MM.1S (cell line): ENCODE measurements around the gene NFYB.

Experiments used
- DNase-seq: peaks from one replicate; pipeline ENCODE4 v3.0.0-alpha.2; 2015
- H2AFZ ChIP-seq: fragments of 300-600 bp; sonication (generic); 2 replicates; pipeline ENCODE4 v1.6.0; 2016; ENCODE audit warnings: antibody characterized with exemption, low read length
- H3F3A ChIP-seq: fragments of 300-600 bp; sonication (generic); 2 replicates; pipeline ENCODE4 v1.6.1; 2016; ENCODE audit warnings: mild to moderate bottlenecking, antibody characterized with exemption, low read length, moderate library complexity, mixed read lengths; ENCODE audit not compliant: insufficient read depth
- H3K27ac ChIP-seq: fragments of 300-600 bp; sonication (generic); 2 replicates; pipeline ENCODE4 v1.5.1; 2016; ENCODE audit warnings: mild to moderate bottlenecking, low read length
- H3K27me3 ChIP-seq: fragments of 300-600 bp; sonication (generic); replicated peaks from 2 replicates; pipeline ENCODE4 v1.6.0; 2016; ENCODE audit warnings: low read length; ENCODE audit not compliant: insufficient read depth
- H3K36me3 ChIP-seq: fragments of 300-600 bp; sonication (generic); replicated peaks from 2 replicates; pipeline ENCODE4 v1.6.1; 2016; ENCODE audit warnings: mild to moderate bottlenecking, low read length, mixed read lengths; ENCODE audit not compliant: insufficient read depth
- H3K4me1 ChIP-seq: fragments of 300-600 bp; sonication (generic); 2 replicates; pipeline ENCODE4 v1.6.1; 2016; ENCODE audit warnings: low read length, mixed read lengths
- H3K4me2 ChIP-seq: fragments of 300-600 bp; sonication (generic); 2 replicates; pipeline ENCODE4 v1.6.0; 2016; ENCODE audit warnings: low read depth, low read length
- H3K4me3 ChIP-seq: fragments of 300-600 bp; sonication (generic); 2 replicates; pipeline ENCODE4 v1.5.1; 2016; ENCODE audit warnings: low read length, mixed read lengths
- H3K79me2 ChIP-seq: fragments of 300-600 bp; sonication (generic); 2 replicates; pipeline ENCODE4 v1.6.1; 2016; ENCODE audit warnings: mixed run types, low read length, mixed read lengths
- H3K9ac ChIP-seq: fragments of 300-600 bp; sonication (generic); 2 replicates; pipeline ENCODE4 v1.6.1; 2016; ENCODE audit warnings: low read length, mixed read lengths
- H3K9me2 ChIP-seq: fragments of 300-600 bp; sonication (generic); replicated peaks from 2 replicates; pipeline ENCODE4 v1.6.1; 2016; ENCODE audit warnings: mild to moderate bottlenecking, low read length, mixed read lengths; ENCODE audit not compliant: insufficient read depth
- H3K9me3 ChIP-seq: fragments of 300-600 bp; sonication (generic); replicated peaks from 2 replicates; pipeline ENCODE4 v1.6.1; 2016; ENCODE audit warnings: mild to moderate bottlenecking, low read length, mixed read lengths; ENCODE audit not compliant: insufficient read depth
- H4K20me1 ChIP-seq: fragments of 300-600 bp; sonication (generic); 2 replicates; pipeline ENCODE4 v1.6.1; 2016; ENCODE audit warnings: mild to moderate bottlenecking, low read length, moderate library complexity, mixed read lengths; ENCODE audit not compliant: insufficient read depth
- CTCF ChIP-seq: fragments of 300-600 bp; sonication (generic); IDR thresholded peaks from 2 replicates; pipeline ENCODE4 v1.5.1; 2016; ENCODE audit warnings: antibody characterized with exemption, low read length, mixed read lengths
- EZH2 ChIP-seq: fragments of 300-600 bp; sonication (generic); optimal IDR thresholded peaks from 2 replicates; pipeline ENCODE3; 2017; ENCODE audit warnings: low read depth, mild to moderate bottlenecking, antibody characterized with exemption, low read length, mixed read lengths
- EZH2phosphoT487 ChIP-seq: fragments of 300-600 bp; sonication (generic); IDR thresholded peaks from 2 replicates; pipeline ENCODE4 v1.6.1; 2018; ENCODE audit warnings: antibody characterized with exemption, low read length

NFYB gene

GRCh38 chr12:104131609-104132008, 6.4 kb downstream of the NFYB start:
- H3K9me3 ChIP-seq = no peaks in the 10 kb centered on the region
- H3K9me2 ChIP-seq = no peaks in the 10 kb centered on the region
- H2AFZ ChIP-seq = no peak overlapping the region
- H3K9ac ChIP-seq = no peak overlapping the region
- peaks cover 70% of the 10 kb centered on the region for H3K79me2 ChIP-seq
- no peaks in the 10 kb centered on the region for H4K20me1 ChIP-seq
- H3K4me2 ChIP-seq = no peak overlapping the region
- H3K4me3 ChIP-seq = no peak overlapping the region
- no peak overlapping the region for H3K27ac ChIP-seq
- H3F3A ChIP-seq = no peaks in the 10 kb centered on the region
- peaks cover 7% of the 10 kb centered on the region for H3K36me3 ChIP-seq
- peaks cover 11% of the 10 kb centered on the region for H3K4me1 ChIP-seq
- H3K27me3 ChIP-seq = no peaks in the 10 kb centered on the region
- DNase-seq = no peak
- TF ChIP-seq EZH2phosphoT487 = no peak
- no peak for TF ChIP-seq EZH2
- no peak for TF ChIP-seq CTCF

DNA sequence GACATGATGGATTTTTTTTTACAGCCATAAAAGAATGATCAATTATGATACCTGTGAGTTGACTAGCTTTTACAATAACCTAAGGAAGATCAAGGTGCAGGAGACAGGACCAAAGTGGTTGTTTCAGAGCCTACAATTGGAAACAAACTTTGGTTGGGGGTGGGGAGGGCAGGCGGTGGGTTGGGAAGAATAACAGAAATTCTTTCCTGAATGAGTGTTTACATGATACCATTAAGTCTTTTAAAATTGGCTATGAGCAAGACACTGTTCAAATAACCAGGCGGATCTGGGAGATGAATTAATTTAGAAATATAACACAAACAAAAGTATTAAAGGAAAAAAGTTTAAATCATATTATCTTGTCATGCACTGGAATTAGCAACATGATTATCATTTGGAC, 7.2 kb downstream of the NFYB start:
- Histone ChIP-seq H3K9me3 (no peaks in the 10 kb centered on the region), H3K36me3 (peaks cover 7% of the 10 kb centered on the region), H3K4me2 (no peak overlapping the region), H4K20me1 (no peaks in the 10 kb centered on the region), H3K4me1 (peaks cover 4% of the 10 kb centered on the region; the same call in 1 of the 2 replicates), H3K9me2 (no peaks in the 10 kb centered on the region), H2AFZ (no peak overlapping the region), H3K79me2 (peaks cover 62% of the 10 kb centered on the region), H3K9ac (no peak overlapping the region), H3F3A (no peaks in the 10 kb centered on the region), H3K4me3 (no peak overlapping the region), H3K27me3 (no peaks in the 10 kb centered on the region), H3K27ac (no peak overlapping the region)
- TF ChIP-seq CTCF (no peak), EZH2 (no peak), EZH2phosphoT487 (no peak)
- no peak for DNase-seq

GRCh38 chr12:104126548-104126947, 11.5 kb downstream of the NFYB start:
- no peaks in the 10 kb centered on the region for H3K9me2 ChIP-seq
- no peak overlapping the region for H3K4me2 ChIP-seq
- no peaks in the 10 kb centered on the region for H3K27me3 ChIP-seq
- H3K36me3 ChIP-seq = no peaks in the 10 kb centered on the region; the same call in 1 of the 2 replicates
- no peaks in the 10 kb centered on the region for H3K9me3 ChIP-seq
- H3K27ac ChIP-seq = no peak overlapping the region
- H4K20me1 ChIP-seq = no peaks in the 10 kb centered on the region
- H3K9ac ChIP-seq = no peak overlapping the region
- no peaks in the 10 kb centered on the region for H3K4me1 ChIP-seq
- no peak overlapping the region for H3K4me3 ChIP-seq
- no peak overlapping the region for H2AFZ ChIP-seq
- TF ChIP-seq EZH2 (no peak), EZH2phosphoT487 (no peak), CTCF (no peak)
- no peaks in the 10 kb centered on the region for H3F3A ChIP-seq
- DNase-seq = no peak
- peaks cover 21% of the 10 kb centered on the region for H3K79me2 ChIP-seq
